Measurements from ENCODE around the gene CEP95. TPM values are rescaled to one million over a fixed set of nuclear protein-coding genes. Genes with fewer than 3 reads are reported as not detected.

Gene CEP95
- total RNA-seq, 1 experiment from 2014 or later, result 18.5 TPM

- Histone ChIP-seq H3K27me3 (ENCODE audit: control insufficient read depth, insufficient read depth, low read length) (no peaks in the 10 kb centered on the region), H3K36me3 (replicated peaks; ENCODE audit: control insufficient read depth, insufficient read depth, low read length) (peaks cover 25% of the 10 kb centered on the region), H3K4me3 (ENCODE audit: insufficient read depth, low read depth, low read length) (no peak overlapping the region)
- no peak for DNase-seq
Observed at GRCh38 chr17:64520359-64520758, 13.6 kb downstream of the CEP95 start.

GRCh38 chr17:64527914-64528313 is 21.1 kb downstream of the CEP95 start:
- Histone ChIP-seq H3K4me3 (ENCODE audit: insufficient read depth, low read depth, low read length) (no peak overlapping the region), H3K27me3 (ENCODE audit: control insufficient read depth, insufficient read depth, low read length) (no peaks in the 10 kb centered on the region)

DNA sequence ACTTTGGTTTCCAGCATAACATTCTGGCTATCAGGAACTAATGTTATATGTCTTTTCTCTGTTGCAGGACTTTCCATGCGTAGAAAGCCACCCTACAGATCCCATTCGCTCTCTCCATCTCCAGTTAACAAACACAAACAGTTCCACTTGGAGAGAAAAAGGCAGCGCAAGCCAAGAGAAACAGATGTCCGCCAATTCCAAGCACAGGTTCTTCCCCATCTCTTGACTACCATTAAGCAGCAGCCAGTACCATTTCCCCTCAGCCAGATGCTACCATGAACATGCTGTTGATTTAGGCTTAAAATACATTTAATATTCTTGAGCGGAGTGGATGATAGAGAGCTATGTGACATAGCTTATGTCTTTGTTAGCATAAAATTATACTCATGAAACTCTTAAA is 22.4 kb downstream of the CEP95 start:
- Histone ChIP-seq H3K27me3 (ENCODE audit: control insufficient read depth, insufficient read depth, low read length) (no peaks in the 10 kb centered on the region), H3K4me3 (ENCODE audit: insufficient read depth, low read depth, low read length) (no peak overlapping the region), H3K36me3 (replicated peaks; ENCODE audit: control insufficient read depth, insufficient read depth, low read length) (peaks cover 57% of the 10 kb centered on the region)
- DNase-seq, result no peak

More at GRCh38 chr17:64527914-64528313, 21.1 kb downstream of the CEP95 start:
- peaks cover 53% of the 10 kb centered on the region for H3K36me3 ChIP-seq (replicated peaks; ENCODE audit: control insufficient read depth, insufficient read depth, low read length)
- no peak for DNase-seq

- DNase-seq, result no peak
- H3K27me3 ChIP-seq (ENCODE audit: control insufficient read depth, insufficient read depth, low read length), result no peaks in the 10 kb centered on the region
- peaks cover 63% of the 10 kb centered on the region for H3K36me3 ChIP-seq (replicated peaks; ENCODE audit: control insufficient read depth, insufficient read depth, low read length)
- H3K4me3 ChIP-seq (ENCODE audit: insufficient read depth, low read depth, low read length), result no peak overlapping the region
Observed at GRCh38 chr17:64531955-64532371, 25.2 kb downstream of the CEP95 start.

GRCh38 chr17:64532409-64532808 is 25.6 kb downstream of the CEP95 start:
- no peak for DNase-seq
- no peaks in the 10 kb centered on the region for H3K27me3 ChIP-seq (ENCODE audit: control insufficient read depth, insufficient read depth, low read length)
- H3K36me3 ChIP-seq (replicated peaks; ENCODE audit: control insufficient read depth, insufficient read depth, low read length), result peaks cover 66% of the 10 kb centered on the region
- no peak overlapping the region for H3K4me3 ChIP-seq (ENCODE audit: insufficient read depth, low read depth, low read length)

GRCh38 chr17:64533784-64534183 is 27.0 kb downstream of the CEP95 start:
- peaks cover 62% of the 10 kb centered on the region for H3K36me3 ChIP-seq (replicated peaks; ENCODE audit: control insufficient read depth, insufficient read depth, low read length)
- H3K27me3 ChIP-seq (ENCODE audit: control insufficient read depth, insufficient read depth, low read length), result no peaks in the 10 kb centered on the region
- no peak overlapping the region for H3K4me3 ChIP-seq (ENCODE audit: insufficient read depth, low read depth, low read length)
- DNase-seq, result no peak

DNA sequence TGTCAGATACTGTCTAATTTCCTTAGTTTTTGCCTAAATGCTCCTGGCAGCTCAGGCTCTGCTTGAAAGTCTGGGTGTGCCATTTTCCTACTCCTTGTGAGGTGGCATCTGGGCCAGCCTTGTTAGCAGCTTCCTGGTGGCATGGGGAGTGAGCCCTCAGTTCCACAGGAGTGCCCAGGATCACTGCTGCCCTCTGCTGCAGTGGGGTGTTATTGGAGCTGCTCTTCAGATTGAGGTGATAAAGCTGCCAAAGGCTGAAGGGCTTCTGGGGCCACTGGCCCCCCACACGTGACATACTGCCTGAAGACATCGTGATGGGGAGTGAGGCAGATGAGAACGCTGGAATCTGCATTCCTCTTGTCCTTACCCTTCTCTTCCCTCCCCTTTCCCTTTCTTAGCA is 27.4 kb downstream of the CEP95 start:
- Histone ChIP-seq H3K27me3 (ENCODE audit: control insufficient read depth, insufficient read depth, low read length) (no peaks in the 10 kb centered on the region), H3K36me3 (replicated peaks; ENCODE audit: control insufficient read depth, insufficient read depth, low read length) (peaks cover 58% of the 10 kb centered on the region), H3K4me3 (ENCODE audit: insufficient read depth, low read depth, low read length) (no peak overlapping the region)
- DNase-seq, result no peak

- H3K4me3 ChIP-seq (ENCODE audit: insufficient read depth, low read depth, low read length), result no peak overlapping the region
- no peak for DNase-seq
- H3K27me3 ChIP-seq (ENCODE audit: control insufficient read depth, insufficient read depth, low read length), result no peaks in the 10 kb centered on the region
- peaks cover 52% of the 10 kb centered on the region for H3K36me3 ChIP-seq (replicated peaks; ENCODE audit: control insufficient read depth, insufficient read depth, low read length)
Observed at GRCh38 chr17:64535357-64535756, 28.6 kb downstream of the CEP95 start.

- Histone ChIP-seq H3K27me3 (ENCODE audit: control insufficient read depth, insufficient read depth, low read length) (no peaks in the 10 kb centered on the region), H3K4me3 (ENCODE audit: insufficient read depth, low read depth, low read length) (no peak overlapping the region), H3K36me3 (replicated peaks; ENCODE audit: control insufficient read depth, insufficient read depth, low read length) (peaks cover 43% of the 10 kb centered on the region)
- DNase-seq, result no peak
Observed at GRCh38 chr17:64536913-64537312, 30.1 kb downstream of the CEP95 start.

DNA sequence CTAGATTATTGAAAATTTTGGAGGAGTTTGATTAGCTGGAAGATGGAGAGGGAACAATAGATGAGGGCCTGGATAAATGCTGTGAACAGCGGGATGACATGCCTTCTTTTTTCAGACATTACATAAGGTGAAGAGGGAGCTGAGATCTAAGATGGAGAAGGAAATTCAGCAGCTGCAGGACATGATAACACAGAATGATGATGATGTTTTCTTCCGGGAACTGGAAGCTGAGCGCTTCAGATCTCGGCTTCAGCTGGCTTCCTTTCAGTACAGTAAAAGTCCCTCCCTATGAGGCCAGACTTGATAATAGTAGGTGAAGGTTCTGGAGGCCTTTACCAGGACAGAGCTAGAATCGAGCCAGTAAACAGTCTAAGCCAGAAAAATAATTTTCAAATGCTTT is 30.7 kb downstream of the CEP95 start:
- DNase-seq, result no peak
- peaks cover 39% of the 10 kb centered on the region for H3K36me3 ChIP-seq (replicated peaks; ENCODE audit: control insufficient read depth, insufficient read depth, low read length)
- H3K27me3 ChIP-seq (ENCODE audit: control insufficient read depth, insufficient read depth, low read length), result no peaks in the 10 kb centered on the region
- no peak overlapping the region for H3K4me3 ChIP-seq (ENCODE audit: insufficient read depth, low read depth, low read length)

DNA sequence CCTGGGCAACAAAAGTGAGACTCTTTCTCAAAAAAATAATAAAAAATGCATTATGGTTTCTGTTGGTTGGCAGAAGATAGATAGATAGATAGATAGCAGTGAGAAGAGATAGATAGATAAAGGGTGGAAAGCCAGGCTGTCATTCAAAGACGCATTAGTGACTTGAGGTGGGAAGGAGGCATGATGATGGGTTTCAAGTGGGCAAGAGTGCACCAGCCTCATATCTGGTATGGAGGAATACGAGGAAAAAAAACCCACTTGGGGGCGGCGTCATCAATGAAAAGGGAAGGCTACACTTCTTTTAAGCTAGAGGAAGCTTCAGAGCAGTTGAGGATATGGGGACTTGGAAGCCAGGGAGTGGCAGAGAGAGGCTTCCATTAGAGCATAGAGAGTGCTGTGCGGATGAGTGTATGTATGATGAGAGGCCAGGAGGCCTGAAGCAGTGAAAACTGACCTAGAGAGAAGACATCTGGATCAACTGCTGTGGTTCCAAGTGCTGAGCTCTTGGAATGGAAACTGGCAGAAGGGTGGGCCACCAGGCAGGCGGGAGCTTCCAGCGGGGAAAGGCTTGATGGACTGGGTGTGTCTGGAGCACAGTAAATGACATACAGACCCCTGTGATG is 31.8 kb downstream of the CEP95 start:
- H3K4me3 ChIP-seq (ENCODE audit: insufficient read depth, low read depth, low read length), result no peak overlapping the region
- peaks cover 29% of the 10 kb centered on the region for H3K36me3 ChIP-seq (replicated peaks; ENCODE audit: control insufficient read depth, insufficient read depth, low read length)
- no peaks in the 10 kb centered on the region for H3K27me3 ChIP-seq (ENCODE audit: control insufficient read depth, insufficient read depth, low read length)
- DNase-seq, result no peak

DNA sequence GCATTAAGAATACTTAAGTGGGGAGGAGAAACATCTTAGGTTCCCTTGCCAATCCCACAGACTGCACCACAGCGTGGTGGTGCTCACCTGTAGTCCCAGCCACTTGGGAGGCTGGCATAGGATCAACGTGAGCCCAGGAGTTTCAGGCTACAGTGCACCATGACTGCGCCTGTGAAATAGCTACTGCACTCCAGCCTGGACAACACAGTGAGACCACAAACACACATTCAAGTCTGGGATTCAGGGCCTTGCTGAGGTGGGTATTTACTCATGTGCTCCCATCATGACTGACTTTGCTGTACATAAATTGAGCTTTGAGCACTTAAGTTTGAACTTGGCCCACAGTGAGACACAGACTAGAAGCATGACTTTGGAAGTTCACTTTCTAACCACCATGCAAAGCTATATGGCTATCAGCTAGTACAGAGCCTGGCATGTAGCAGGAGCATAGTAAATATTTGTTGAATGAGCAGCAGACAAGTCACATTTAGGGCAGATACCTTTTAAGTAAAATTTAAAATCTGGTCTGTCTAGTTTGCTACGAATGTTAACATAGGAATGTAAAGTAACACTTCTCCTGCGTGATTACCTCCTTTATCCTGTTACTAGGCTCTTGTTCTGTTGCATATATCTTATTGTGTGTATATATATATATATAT is 33.5 kb downstream of the CEP95 start:
- DNase-seq, result no peak

GRCh38 chr17:64544742-64545141 is 38.0 kb downstream of the CEP95 start:
- Histone ChIP-seq H3K36me3 (replicated peaks; ENCODE audit: control insufficient read depth, insufficient read depth, low read length) (peaks cover 4% of the 10 kb centered on the region), H3K27me3 (ENCODE audit: control insufficient read depth, insufficient read depth, low read length) (no peaks in the 10 kb centered on the region), H3K4me3 (ENCODE audit: insufficient read depth, low read depth, low read length) (no peak overlapping the region)
- no peak for DNase-seq

More for the DNA sequence above, 33.5 kb downstream of the CEP95 start:
- H3K27me3 ChIP-seq (ENCODE audit: control insufficient read depth, insufficient read depth, low read length), result no peaks in the 10 kb centered on the region
- H3K4me3 ChIP-seq (ENCODE audit: insufficient read depth, low read depth, low read length), result no peak overlapping the region
- peaks cover 17% of the 10 kb centered on the region for H3K36me3 ChIP-seq (replicated peaks; ENCODE audit: control insufficient read depth, insufficient read depth, low read length)

DNA sequence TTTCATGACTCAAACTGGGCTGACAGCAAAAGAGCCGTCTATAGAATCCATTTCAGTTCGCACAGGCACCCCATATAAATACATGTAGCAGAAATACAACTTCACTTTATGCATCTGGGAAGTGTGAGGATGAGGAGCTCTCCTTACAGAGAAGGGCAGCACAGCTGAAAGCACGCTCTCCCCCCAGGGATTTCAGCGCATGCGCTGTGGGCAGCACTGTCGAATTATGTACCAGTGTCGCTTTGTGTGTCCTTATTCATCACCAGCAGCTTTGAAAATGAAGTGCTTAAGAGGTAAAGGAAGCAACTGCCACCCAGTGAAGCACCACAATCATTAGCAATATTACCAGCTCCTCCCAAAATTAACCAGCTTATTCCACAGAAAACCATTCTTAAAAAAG is 39.9 kb downstream of the CEP95 start:
- peaks cover 2% of the 10 kb centered on the region for H3K36me3 ChIP-seq (replicated peaks; ENCODE audit: control insufficient read depth, insufficient read depth, low read length)
- DNase-seq, result no peak
- H3K27me3 ChIP-seq (ENCODE audit: control insufficient read depth, insufficient read depth, low read length), result no peaks in the 10 kb centered on the region
- no peak overlapping the region for H3K4me3 ChIP-seq (ENCODE audit: insufficient read depth, low read depth, low read length)

- Histone ChIP-seq H3K4me3 (ENCODE audit: insufficient read depth, low read depth, low read length) (no peak overlapping the region), H3K27me3 (ENCODE audit: control insufficient read depth, insufficient read depth, low read length) (no peaks in the 10 kb centered on the region), H3K36me3 (replicated peaks; ENCODE audit: control insufficient read depth, insufficient read depth, low read length) (peaks cover 2% of the 10 kb centered on the region)
- peak; percentile 43 for DNase-seq
Observed at GRCh38 chr17:64547319-64547718, 40.5 kb downstream of the CEP95 start.

All from H7 (cell line).